Cardiac fibroblast (primary cell): Measurements from ENCODE around the gene ZNF23.

ENCODE experiments used
- DNase-seq, 2 donors: peaks; one replicate each; pipeline versions ENCODE4 v3.0.0 to v3.0.0-alpha.2; 2010; ENCODE audit warnings: low read depth in 2 of 2
- H3K4me3 ChIP-seq, 2 donors: replicated peaks in 1 of 2; 1 replicate in 1 of 2; 2 replicates in 1 of 2; pipeline ENCODE4 v1.5.1; 2011; ENCODE audit warnings: low read depth in 2 of 2, low read length in 2 of 2, mild to moderate bottlenecking in 2 of 2, moderate library complexity in 1 of 2
- CTCF ChIP-seq: IDR thresholded peaks from one replicate; pipeline ENCODE4 v1.5.1; 2011; ENCODE audit warnings: low read depth, mild to moderate bottlenecking, low read length, inconsistent platforms

The ZNF23 gene

DNA sequence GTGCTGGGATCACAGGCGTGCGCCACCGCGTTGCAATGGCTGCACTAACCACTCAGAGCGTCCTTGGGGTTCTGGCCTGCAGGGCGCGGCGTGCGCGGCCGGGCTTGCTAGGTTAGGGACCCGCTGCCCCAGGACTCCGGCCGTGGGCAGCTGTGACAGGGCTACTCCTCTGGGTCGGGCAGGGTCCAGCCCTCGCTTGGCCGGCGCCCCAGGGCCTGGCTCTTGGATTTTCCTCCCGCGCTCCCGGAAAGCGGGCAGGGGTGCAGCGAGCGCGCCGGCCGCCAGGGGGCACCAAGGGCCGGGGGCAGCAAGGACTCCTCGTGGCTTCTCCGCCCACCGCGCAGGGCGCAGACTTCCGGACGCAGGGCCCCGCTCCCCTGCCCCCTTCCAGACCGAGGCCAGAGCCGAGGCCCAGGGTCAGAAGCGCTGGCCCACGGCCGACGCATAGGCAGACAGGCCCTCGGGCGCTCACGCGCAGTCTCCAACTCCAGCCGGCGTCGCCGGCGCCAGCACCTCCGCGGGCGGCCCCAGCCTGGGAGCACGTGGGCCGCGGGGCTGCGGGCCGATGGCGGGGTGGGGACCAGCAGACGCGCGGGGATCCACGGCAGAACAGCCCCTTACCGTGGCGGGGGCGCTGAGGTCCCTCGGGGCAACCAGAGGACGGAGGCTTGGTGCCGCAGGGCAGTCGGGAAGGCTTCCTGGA is 20.5 kb downstream of the ZNF23 start:
- H3K4me3 ChIP-seq = no peak overlapping the region
- no peak for DNase-seq
- peak; percentile 17 for TF ChIP-seq CTCF

DNA sequence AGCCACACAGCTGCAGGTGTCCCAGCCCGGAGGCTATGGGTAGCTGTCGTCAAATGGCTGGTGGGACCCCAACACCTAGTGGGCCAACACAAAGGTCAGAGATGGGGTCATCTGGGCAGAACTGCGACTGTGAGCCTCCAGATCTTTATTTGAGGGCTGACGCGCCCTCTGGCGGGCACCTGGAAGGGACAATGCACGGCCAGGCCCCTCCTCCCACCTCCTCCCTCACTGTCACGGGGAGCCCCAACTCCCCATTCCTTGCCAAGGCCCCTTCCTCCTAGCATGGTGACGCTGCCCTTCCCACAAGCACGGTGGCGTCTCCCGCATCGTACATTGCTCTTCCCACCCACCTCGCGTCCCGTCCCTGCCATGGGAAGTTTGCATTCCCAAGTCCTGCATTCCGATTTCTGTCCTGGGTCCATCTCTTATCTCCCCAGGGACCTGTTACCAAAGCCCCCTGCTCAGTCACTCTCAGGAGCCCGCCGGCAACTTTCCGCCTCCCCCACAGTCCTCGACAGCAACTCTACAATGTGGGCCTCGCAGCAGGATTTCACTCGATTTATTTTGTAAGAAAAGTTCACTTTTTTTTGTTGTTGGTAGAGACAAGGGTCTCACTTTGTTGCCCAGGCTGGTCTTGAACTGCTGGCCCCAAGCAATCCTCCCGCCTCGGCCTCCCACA is 21.2 kb downstream of the ZNF23 start:
- peak; percentile 5 for TF ChIP-seq CTCF
- H3K4me3 ChIP-seq = no peak overlapping the region
- no peak for DNase-seq

- no peak overlapping the region for H3K4me3 ChIP-seq
- TF ChIP-seq CTCF = no peak
- peak in 1 of 2 donors; percentile 26 for DNase-seq
Measured at GRCh38 chr16:71439523-71439922, 22.5 kb downstream of the ZNF23 start.

DNA sequence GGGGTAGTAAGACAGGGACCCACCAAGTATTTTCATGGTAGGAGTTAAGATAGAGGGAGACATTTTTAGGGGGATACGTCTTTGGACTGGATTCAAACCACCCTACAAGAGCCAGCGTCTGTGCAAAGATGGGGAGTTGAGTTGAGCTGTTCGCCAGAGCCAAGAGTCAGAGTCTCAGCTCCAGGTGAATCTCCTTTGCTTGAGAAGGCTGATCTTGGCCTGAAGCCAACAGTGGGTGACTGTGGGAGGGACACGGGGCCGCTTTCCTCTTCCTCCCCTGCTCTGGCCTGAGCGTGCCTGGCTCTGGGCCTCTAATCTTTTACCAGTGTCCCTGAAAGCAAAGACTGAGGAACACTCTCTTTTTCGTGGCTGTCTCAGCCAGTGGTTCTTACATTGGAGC is 25.6 kb downstream of the ZNF23 start:
- no peak for TF ChIP-seq CTCF
- DNase-seq = no peak
- no peak overlapping the region for H3K4me3 ChIP-seq

DNA sequence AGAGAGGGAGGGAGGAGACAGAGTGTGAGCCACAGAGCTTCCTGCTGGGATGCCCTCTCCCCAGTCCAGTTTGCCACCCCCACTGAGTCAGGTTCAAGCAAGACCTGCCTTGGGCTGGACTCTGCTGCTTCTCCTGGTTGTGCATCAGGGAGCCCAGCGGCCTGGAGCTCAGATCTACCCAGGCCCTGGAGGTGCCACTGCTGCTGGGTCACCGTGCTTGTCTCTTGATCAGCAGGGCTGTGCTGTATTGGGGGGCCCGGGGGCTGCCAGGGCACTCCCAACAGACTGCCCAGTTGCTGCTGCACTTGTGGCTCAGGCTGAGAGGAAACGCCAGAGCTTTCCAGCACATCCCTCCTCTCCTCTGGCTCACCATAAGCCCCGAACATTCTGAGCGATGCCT is 29.1 kb downstream of the ZNF23 start:
- DNase-seq = no peak
- no peak for TF ChIP-seq CTCF
- no peak overlapping the region for H3K4me3 ChIP-seq

- DNase-seq = no peak
- no peak for TF ChIP-seq CTCF
- H3K4me3 ChIP-seq = no peak overlapping the region
Measured at GRCh38 chr16:71431991-71432390, 30.1 kb downstream of the ZNF23 start.
